ENCODE measurements around the gene PSMD4.

The PSMD4 gene

DNA sequence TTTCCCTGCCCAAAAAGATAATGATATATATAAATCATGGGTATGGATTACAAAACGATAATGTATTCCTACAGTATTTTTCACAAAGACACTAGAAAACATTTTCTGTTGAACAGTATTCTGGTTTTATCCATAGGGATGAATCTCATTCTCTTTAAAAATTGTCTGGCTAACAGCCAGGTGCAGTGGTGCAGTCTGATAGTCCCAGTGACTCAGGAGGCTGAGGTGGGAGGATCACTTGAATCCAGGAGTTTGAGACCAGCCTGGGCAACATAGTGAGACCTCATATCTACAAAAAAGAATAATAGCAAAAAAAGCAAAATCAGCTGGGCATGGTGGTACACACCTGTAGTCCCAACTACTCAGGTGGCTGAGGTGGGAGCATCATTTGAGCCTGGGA, 32.9 kb upstream of the PSMD4 start:
- peaks cover 33 to 55% of the 10 kb centered on the region in 2 experiments; a peak in 2 of 3 replicates for H3K36me3 ChIP-seq (ENCODE audit: control insufficient read depth in 2 of 2, insufficient read depth in 1 of 2, low read length in 2 of 2)
- ChIA-PET CTCF (no interaction called here), POLR2A (no interaction called here)
- H3K27ac ChIP-seq (ENCODE audit: extremely low read depth, low read depth, low read length), result no peak overlapping the region
- H3K4me1 ChIP-seq (ENCODE audit: control insufficient read depth, insufficient read depth, low read length), result no peaks in the 10 kb centered on the region
- no peak overlapping the region for H3K4me3 ChIP-seq (ENCODE audit: low read depth, low read length)
- TF ChIP-seq, protein P1, sequence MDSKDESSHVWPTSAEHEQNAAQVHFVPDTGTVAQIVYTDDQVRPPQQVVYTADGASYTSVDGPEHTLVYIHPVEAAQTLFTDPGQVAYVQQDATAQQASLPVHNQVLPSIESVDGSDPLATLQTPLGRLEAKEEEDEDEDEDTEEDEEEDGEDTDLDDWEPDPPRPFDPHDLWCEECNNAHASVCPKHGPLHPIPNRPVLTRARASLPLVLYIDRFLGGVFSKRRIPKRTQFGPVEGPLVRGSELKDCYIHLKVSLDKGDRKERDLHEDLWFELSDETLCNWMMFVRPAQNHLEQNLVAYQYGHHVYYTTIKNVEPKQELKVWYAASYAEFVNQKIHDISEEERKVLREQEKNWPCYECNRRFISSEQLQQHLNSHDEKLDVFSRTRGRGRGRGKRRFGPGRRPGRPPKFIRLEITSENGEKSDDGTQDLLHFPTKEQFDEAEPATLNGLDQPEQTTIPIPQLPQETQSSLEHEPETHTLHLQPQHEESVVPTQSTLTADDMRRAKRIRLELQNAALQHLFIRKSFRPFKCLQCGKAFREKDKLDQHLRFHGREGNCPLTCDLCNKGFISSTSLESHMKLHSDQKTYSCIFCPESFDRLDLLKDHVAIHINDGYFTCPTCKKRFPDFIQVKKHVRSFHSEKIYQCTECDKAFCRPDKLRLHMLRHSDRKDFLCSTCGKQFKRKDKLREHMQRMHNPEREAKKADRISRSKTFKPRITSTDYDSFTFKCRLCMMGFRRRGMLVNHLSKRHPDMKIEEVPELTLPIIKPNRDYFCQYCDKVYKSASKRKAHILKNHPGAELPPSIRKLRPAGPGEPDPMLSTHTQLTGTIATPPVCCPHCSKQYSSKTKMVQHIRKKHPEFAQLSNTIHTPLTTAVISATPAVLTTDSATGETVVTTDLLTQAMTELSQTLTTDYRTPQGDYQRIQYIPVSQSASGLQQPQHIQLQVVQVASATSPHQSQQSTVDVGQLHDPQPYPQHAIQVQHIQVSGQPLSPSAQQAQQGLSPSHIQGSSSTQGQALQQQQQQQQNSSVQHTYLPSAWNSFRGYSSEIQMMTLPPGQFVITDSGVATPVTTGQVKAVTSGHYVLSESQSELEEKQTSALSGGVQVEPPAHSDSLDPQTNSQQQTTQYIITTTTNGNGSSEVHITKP (tag by site-specific recombination; IDR thresholded peaks at IDR 0.05), result 0 out of 2 replicates have a peak, but pooled peaks have one; percentile 58
- TF ChIP-seq ZNF174 (tag by site-specific recombination; IDR thresholded peaks at IDR 0.05) (no peak), ZNF121 (tag by site-specific recombination; IDR thresholded peaks at IDR 0.05) (peak; percentile 48; the same call in 1 of the 2 replicates)
- no peaks in the 10 kb centered on the region for H3K9me3 ChIP-seq (ENCODE audit: control insufficient read depth, insufficient read depth, low read depth, low read length)

DNA sequence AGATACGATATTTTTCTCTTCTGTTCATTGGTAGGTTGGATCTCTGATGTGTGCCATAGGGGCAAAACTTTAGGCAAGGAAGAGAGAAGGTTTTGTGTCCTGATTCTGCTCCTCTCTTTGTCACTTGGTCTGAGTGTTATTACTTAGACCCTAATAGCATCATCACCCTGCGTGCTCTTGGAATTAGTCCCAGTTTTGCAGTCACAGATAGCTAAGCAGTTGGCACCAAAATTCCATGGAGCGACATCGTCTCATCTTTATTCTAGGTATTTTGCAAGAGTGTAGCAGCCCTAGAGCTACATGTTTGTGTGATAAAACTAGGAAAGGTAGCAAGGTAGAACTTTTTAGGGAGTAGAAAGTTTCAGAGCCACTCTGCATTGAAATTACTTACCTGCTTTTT, 32.4 kb upstream of the PSMD4 start:
- no peaks in the 10 kb centered on the region for H3K9me3 ChIP-seq (ENCODE audit: control insufficient read depth, insufficient read depth, low read depth, low read length)
- TF ChIP-seq ZNF37A (tag by site-specific recombination; IDR thresholded peaks at IDR 0.05) (no peak), ZNF16 (tag by site-specific recombination; IDR thresholded peaks at IDR 0.05; ENCODE audit: low read depth) (no peak), SETDB1 (IDR thresholded peaks at IDR 0.05; ENCODE audit: insufficient read length, low read length) (no peak), ZBTB6 (tag by site-specific recombination; IDR thresholded peaks at IDR 0.05) (no peak), ZIC2 (tag by site-specific recombination; IDR thresholded peaks at IDR 0.05) (no peak), HOXD13 (CRISPR knock-in tag; IDR thresholded peaks at IDR 0.05; ENCODE audit: borderline replicate concordance) (no peak), ZNF658 (tag by site-specific recombination; IDR thresholded peaks at IDR 0.05) (no peak), ZBTB17 (tag by site-specific recombination; IDR thresholded peaks at IDR 0.05) (no peak), ZNF302 (tag by site-specific recombination; IDR thresholded peaks at IDR 0.05; ENCODE audit: low read depth) (no peak), ZNF114 (tag by site-specific recombination; IDR thresholded peaks at IDR 0.05) (no peak), ZNF112 (tag by site-specific recombination; IDR thresholded peaks at IDR 0.05) (no peak), ZNF174 (tag by site-specific recombination; IDR thresholded peaks at IDR 0.05) (no peak), ZBTB7A (tag by site-specific recombination; IDR thresholded peaks at IDR 0.05; ENCODE audit: low read depth) (no peak)
- TF ChIP-seq, protein P2, sequence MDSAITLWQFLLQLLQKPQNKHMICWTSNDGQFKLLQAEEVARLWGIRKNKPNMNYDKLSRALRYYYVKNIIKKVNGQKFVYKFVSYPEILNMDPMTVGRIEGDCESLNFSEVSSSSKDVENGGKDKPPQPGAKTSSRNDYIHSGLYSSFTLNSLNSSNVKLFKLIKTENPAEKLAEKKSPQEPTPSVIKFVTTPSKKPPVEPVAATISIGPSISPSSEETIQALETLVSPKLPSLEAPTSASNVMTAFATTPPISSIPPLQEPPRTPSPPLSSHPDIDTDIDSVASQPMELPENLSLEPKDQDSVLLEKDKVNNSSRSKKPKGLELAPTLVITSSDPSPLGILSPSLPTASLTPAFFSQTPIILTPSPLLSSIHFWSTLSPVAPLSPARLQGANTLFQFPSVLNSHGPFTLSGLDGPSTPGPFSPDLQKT (IDR thresholded peaks at IDR 0.05; ENCODE audit: borderline replicate concordance, low read depth, low read length), result no peak
- TF ChIP-seq, protein P3, sequence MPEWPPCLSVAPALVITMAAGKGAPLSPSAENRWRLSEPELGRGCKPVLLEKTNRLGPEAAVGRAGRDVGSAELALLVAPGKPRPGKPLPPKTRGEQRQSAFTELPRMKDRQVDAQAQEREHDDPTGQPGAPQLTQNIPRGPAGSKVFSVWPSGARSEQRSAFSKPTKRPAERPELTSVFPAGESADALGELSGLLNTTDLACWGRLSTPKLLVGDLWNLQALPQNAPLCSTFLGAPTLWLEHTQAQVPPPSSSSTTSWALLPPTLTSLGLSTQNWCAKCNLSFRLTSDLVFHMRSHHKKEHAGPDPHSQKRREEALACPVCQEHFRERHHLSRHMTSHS (tag by site-specific recombination; IDR thresholded peaks at IDR 0.05), result no peak
- peaks cover 34 to 60% of the 10 kb centered on the region in 2 experiments for H3K36me3 ChIP-seq (ENCODE audit: control insufficient read depth in 2 of 2, insufficient read depth in 1 of 2, low read length in 2 of 2)
- H3K4me3 ChIP-seq (ENCODE audit: low read depth, low read length), result no peak overlapping the region
- CTCF ChIA-PET, result interaction anchor here (0.8 to 0.9 kb wide), 2 partner anchors 10 to 25 kb away, joined by 3 to 4 read pairs; no protein-coding TSS in a partner anchor
- no peak overlapping the region for H3K27ac ChIP-seq (ENCODE audit: extremely low read depth, low read depth, low read length)
- H3K4me1 ChIP-seq (ENCODE audit: control insufficient read depth, insufficient read depth, low read length), result no peaks in the 10 kb centered on the region
- POLR2A ChIA-PET, result interaction anchor here (0.5 kb wide), 1 partner anchor 58 kb away, joined by 5 read pairs; no protein-coding TSS in a partner anchor

Measured in HEK293 (cell line).